ENCODE measurements around the gene SYCP2L. TPM values are rescaled to one million over a fixed set of nuclear protein-coding genes. Genes with fewer than 3 reads are reported as not detected.

The SYCP2L gene
- total and polyA plus RNA-seq, 2 donors (not counting 1 experiment from before 2014, with no cell fraction given) = 0.19 TPM; not detected in 1

- H3K4me3 Mint-ChIP-seq = no peak overlapping the region
- H3K4me1 Mint-ChIP-seq = no peaks in the 10 kb centered on the region
- H3K27ac Mint-ChIP-seq = no peak overlapping the region
- no peaks in the 10 kb centered on the region for H3K79me2 ChIP-seq (ENCODE audit: control insufficient read depth, insufficient read depth, low read length)
- DNase-seq = no peak
- H3K36me3 ChIP-seq (replicated peaks in 1 of 2; ENCODE audit: control extremely low read depth in 1 of 2, control insufficient read depth in 1 of 2, extremely low read depth in 1 of 2, insufficient read depth in 2 of 2, low read length in 1 of 2) = no peaks in the 10 kb centered on the region
- POLR2A ChIA-PET = no interaction called here
- H3K4me2 ChIP-seq (replicated peaks; ENCODE audit: low read depth, low read length, poor library complexity, severe bottlenecking) = no peak overlapping the region
- no peaks in the 10 kb centered on the region for H3K9me3 Mint-ChIP-seq (ENCODE audit: insufficient read depth)
- H3K27ac ChIP-seq (ENCODE audit: low read length in 2 of 2) = no peak overlapping the region
- no peaks in the 10 kb centered on the region for H3K9me3 ChIP-seq (ENCODE audit: control extremely low read depth in 1 of 3, control insufficient read depth in 2 of 3, insufficient read depth in 1 of 3, low read length in 2 of 3)
- H3K4me3 ChIP-seq (ENCODE audit: control extremely low read depth in 1 of 5, extremely low read depth in 1 of 5, insufficient read depth in 1 of 5, low read depth in 2 of 5, low read length in 4 of 5) = no peak overlapping the region
- no peak for TF ChIP-seq CTCF (IDR thresholded peaks at IDR 0.05)
- no peak for TF ChIP-seq EZH2 (IDR thresholded peaks at IDR 0.05; ENCODE audit: borderline replicate concordance, insufficient read depth, low read depth, low read length, poor library complexity, severe bottlenecking)
- intact Hi-C loops (cut with micrococcal nuclease) = no loop called here
- CTCF ChIA-PET = no interaction called here
- no peak overlapping the region for H2AFZ ChIP-seq (ENCODE audit: insufficient read depth, low read depth, low read length, poor library complexity, severe bottlenecking)
- H4K20me1 ChIP-seq (ENCODE audit: control insufficient read depth, insufficient read depth, low read length, poor library complexity, severe bottlenecking) = no peaks in the 10 kb centered on the region
- H3K9ac ChIP-seq (ENCODE audit: low read length) = no peak overlapping the region
- no peak for ATAC-seq (ENCODE audit: low read depth)
- H3K27me3 ChIP-seq (replicated peaks in 1 of 4; ENCODE audit: control extremely low read depth in 1 of 4, control insufficient read depth in 3 of 4, insufficient read depth in 4 of 4, low read length in 3 of 4) = peaks cover 0 to 4% (median 0%) of the 10 kb centered on the region in 4 experiments
- H3K27me3 Mint-ChIP-seq = peaks cover 30% of the 10 kb centered on the region
- H3K4me1 ChIP-seq (ENCODE audit: control insufficient read depth in 2 of 2, insufficient read depth in 2 of 2, low read length in 2 of 2) = no peaks in the 10 kb centered on the region
Measured at GRCh38 chr6:11015102-11015501, 128.2 kb downstream of the SYCP2L start.

- ATAC-seq (ENCODE audit: low read depth) = no peak
- Histone ChIP-seq H4K20me1 (ENCODE audit: control insufficient read depth, insufficient read depth, low read length, poor library complexity, severe bottlenecking) (no peaks in the 10 kb centered on the region), H3K4me2 (replicated peaks; ENCODE audit: low read depth, low read length, poor library complexity, severe bottlenecking) (no peak overlapping the region), H3K27ac (ENCODE audit: low read length in 2 of 2) (no peak overlapping the region), H3K9me3 (ENCODE audit: control extremely low read depth in 1 of 3, control insufficient read depth in 2 of 3, insufficient read depth in 1 of 3, low read length in 2 of 3) (no peaks in the 10 kb centered on the region), H2AFZ (ENCODE audit: insufficient read depth, low read depth, low read length, poor library complexity, severe bottlenecking) (no peak overlapping the region), H3K27me3 (replicated peaks in 1 of 4; ENCODE audit: control extremely low read depth in 1 of 4, control insufficient read depth in 3 of 4, insufficient read depth in 4 of 4, low read length in 3 of 4) (peaks cover 0 to 4% (median 2%) of the 10 kb centered on the region in 4 experiments), H3K4me3 (ENCODE audit: control extremely low read depth in 1 of 5, extremely low read depth in 1 of 5, insufficient read depth in 1 of 5, low read depth in 2 of 5, low read length in 4 of 5) (no peak overlapping the region), H3K4me1 (ENCODE audit: control insufficient read depth in 2 of 2, insufficient read depth in 2 of 2, low read length in 2 of 2) (no peaks in the 10 kb centered on the region), H3K36me3 (replicated peaks in 1 of 2; ENCODE audit: control extremely low read depth in 1 of 2, control insufficient read depth in 1 of 2, extremely low read depth in 1 of 2, insufficient read depth in 2 of 2, low read length in 1 of 2) (no peaks in the 10 kb centered on the region), H3K79me2 (ENCODE audit: control insufficient read depth, insufficient read depth, low read length) (no peaks in the 10 kb centered on the region), H3K9ac (ENCODE audit: low read length) (no peak overlapping the region)
- Mint-ChIP-seq H3K9me3 (ENCODE audit: insufficient read depth) (no peaks in the 10 kb centered on the region), H3K27ac (no peak overlapping the region), H3K4me1 (no peaks in the 10 kb centered on the region), H3K27me3 (peaks cover 36% of the 10 kb centered on the region), H3K4me3 (no peak overlapping the region)
- no CpG with 5 or more reads among the region's 1 CpG for WGBS (ENCODE audit: insufficient coverage)
- CTCF ChIA-PET = no interaction called here
- intact Hi-C loops (cut with micrococcal nuclease) = no loop called here
- no peak for TF ChIP-seq CTCF (IDR thresholded peaks at IDR 0.05)
- no peak for TF ChIP-seq EZH2 (IDR thresholded peaks at IDR 0.05; ENCODE audit: borderline replicate concordance, insufficient read depth, low read depth, low read length, poor library complexity, severe bottlenecking)
- no peak for DNase-seq
- POLR2A ChIA-PET = no interaction called here
Measured at GRCh38 chr6:11016452-11016851, 129.6 kb downstream of the SYCP2L start.

Measured in B cell (primary cell).